Measurements from ENCODE around the gene SFTA2.
"Not testable (repeated sequence)": the region's sequence is repeated elsewhere in the genome, so short reads cannot be mapped to it uniquely, and the experiment has no call there.

The SFTA2 gene

DNA sequence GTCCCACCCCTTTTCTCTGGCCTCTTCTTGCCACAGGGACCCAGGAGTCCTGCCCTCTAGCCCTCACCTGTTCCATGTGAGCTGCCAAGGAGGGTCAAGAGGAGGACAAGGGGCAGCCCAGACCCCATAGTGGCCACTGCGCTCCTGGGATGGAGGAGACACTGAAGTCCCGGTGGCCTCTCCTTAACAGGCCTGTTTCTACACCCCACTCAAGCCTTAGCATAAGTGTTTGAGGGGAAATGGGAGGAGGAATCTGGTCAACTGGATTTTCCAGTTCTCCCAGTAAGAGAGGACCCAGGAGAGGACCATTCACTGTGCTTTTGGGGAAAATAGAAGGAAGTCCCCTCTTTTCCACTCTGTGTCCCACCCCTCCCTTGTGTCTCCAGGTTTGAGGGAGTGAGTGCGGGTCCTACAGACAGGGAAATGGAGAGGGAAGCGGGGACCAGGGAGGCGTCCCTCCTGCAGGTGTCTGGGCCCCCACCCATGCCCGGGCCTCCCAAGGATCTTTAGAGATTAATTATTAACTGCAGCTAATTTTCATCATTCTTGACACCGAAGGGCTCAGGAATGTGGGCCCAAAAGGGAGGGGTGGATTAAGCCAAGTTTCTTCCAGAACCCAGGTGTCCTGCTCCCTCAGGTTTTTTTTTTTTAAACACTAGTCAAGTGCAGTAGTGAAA lies at the start of gene SFTA2:
Gene SFTA2 (minus strand): TSS at position 202 of the 677 bp plus-strand sequence. CDS start 74 bp downstream, at position 128.
- DNase-seq (ENCODE audit: low spot score) = no peak

DNA sequence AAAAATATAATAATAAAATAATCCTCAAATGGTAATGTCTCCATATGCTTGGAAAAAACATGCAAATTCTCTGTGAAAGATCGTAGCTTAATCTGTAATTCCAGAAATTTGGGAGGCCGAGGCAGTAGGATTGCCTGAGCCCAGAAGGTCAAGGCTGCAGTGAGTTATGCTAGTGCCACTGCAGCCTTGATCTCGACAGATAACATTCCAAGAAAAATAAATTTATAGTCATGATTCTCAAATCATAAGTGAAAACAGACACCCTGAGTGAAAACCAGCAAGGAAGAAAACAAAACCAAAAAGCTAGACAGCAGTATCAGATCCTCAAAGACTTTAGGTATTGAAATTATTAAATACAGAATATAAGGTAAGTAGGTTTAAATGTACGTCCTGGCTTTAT lies 47.7 kb upstream of the SFTA2 start:
- DNase-seq (ENCODE audit: low spot score) = no peak

GRCh38 chr6:30979141-30979540 lies 47.2 kb upstream of the SFTA2 start:
- DNase-seq (ENCODE audit: low spot score) = no peak

DNA sequence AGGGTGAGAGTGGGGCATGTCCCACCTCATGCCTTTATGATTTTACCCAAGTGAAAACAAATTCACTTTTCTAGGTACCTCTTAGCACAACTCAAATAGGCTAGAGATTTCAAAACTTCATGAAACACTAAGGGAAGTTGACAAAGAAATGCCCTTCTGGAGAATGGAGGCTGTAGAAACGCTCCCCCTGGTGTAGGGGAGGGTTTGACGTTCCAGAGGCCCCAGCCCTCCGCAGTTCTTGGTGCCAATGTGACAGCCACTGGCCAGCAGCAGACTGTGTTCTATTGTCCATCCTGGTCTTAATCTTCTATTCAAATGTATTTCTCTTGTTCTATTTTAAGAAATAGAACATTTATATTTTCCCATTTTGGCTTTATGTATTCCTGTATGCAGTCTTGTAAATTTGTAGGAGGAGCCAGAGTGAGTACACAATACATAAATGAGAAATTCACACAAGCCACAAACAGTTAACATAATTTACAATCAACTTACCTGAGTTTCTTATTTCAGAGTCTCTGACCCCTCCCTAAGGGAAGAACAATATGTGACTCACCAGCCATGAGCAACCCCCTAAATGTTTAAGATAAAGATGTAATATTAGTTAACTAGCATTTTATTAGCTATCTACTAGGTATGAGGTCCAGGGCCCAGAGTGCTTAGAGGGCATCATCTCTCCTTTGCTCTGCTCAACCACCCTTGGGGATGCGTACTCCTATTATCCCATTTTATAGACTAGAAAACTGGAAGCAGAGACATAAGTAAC lies 42.7 kb upstream of the SFTA2 start:
- no peak for DNase-seq (ENCODE audit: low spot score)

DNA sequence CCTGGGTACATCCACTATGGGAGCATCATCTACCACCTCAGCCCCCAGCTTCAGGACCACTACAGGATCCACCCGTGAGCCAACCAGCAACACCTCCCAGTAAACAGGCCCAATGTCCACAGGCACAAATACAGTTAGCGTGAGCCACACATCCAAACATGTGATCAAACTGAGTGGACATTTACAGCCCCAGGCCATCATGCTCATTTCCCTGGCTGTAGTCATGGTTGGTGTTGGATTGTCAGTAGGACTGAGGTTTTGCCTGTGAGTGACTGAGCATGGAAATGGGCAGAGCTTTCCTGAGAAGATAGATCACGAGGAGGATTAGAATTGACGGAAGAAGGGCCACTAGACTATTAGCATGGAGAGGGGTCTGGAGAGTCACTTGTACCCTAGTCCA lies 40.8 kb upstream of the SFTA2 start:
- DNase-seq (ENCODE audit: low spot score) = no peak

DNA sequence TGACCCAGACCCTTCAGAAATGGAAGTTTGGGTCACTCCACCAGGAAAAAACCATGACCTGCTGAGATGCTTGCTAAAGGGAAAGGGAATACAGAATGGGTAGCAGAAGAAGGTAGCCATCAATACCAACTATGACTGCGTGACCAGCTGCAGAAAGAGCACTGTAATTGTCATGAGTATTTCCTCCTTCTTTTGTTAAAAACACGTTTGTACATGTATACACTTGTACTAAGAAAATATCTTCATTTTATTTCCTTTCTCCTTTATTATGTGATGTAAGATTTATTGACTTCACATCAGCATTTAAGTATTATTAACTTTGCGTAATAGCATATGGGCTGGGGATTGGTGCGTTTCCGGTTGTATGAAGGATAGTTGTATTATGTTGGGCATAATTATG lies 39.0 kb upstream of the SFTA2 start:
- no peak for DNase-seq (ENCODE audit: low spot score)

DNA sequence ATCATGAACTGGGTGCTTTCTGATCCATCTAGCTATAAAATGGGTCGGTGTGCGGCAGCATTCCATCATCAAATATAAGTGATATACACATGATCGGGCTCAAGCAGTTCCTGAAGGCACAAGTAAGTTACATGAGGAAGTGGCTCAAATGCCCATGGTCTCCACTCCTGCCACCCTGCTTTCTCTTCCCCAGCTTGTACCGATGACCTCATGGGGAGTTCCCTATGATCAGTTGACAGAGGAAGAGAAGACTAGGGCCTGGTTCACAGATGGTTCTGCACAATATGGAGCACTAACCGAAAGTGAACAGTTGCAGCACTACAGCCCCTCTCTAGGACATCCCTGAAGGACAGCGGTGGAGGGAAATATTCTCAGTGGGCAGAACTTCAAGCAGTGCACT lies 37.2 kb upstream of the SFTA2 start:
- DNase-seq (ENCODE audit: low spot score) = not testable (repeated sequence)

- DNase-seq (ENCODE audit: low spot score) = no peak
Observed at GRCh38 chr6:30966154-30966553, 34.2 kb upstream of the SFTA2 start.

DNA sequence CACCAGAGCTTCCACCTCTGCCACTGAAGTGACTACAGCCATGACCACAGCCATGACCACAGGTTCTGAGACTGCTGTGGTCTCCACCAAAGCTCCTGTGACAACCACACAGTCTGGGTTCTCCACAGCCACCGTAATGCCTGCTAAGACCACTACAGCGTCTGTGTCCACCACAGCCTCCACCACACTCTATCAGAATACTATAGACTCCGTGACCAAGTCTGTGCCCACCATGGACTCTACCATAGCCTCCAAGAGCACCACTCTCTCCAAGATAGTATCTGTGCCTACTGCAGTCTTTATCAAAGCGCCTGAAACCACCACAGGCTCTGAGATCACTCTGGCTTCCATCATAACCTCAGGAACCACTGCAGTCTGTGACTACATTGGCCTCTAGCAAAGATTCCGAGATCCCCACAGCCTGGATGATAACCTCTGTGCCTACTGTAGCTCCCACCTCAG lies 33.2 kb upstream of the SFTA2 start:
- DNase-seq (ENCODE audit: low spot score) = no peak

GRCh38 chr6:30964075-30964474 lies 32.1 kb upstream of the SFTA2 start:
- no peak for DNase-seq (ENCODE audit: low spot score)

GRCh38 chr6:30963641-30964040 lies 31.7 kb upstream of the SFTA2 start:
- DNase-seq (ENCODE audit: low spot score) = no peak

DNA sequence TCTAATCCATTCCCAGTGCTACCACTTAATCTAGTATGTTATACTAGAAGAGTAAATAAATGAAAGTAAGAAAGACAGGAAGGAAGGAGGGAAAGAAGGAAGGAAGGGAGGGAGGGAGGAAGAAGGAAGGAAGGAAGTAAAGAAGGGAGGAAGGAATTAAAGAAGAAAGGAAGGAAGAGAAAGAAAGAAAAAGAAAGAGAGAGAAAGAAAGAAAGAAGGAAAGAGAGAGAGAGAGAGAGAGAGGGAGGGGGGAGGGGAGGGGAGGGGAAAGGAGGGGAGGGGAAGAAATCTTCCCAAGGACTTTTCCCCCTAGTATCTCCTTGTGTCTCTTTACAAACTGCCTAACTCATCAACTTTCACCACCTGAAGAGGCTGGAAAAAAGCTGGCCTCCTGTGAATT lies 30.7 kb upstream of the SFTA2 start:
- DNase-seq (ENCODE audit: low spot score) = no peak

GRCh38 chr6:30960907-30961673 lies 29.1 kb upstream of the SFTA2 start:
- DNase-seq (ENCODE audit: low spot score) = no peak

GRCh38 chr6:30957716-30958115 lies 25.7 kb upstream of the SFTA2 start:
- DNase-seq (ENCODE audit: low spot score) = no peak

- no peak for DNase-seq (ENCODE audit: low spot score)
Observed at GRCh38 chr6:30955367-30956042, 23.5 kb upstream of the SFTA2 start.

- DNase-seq (ENCODE audit: low spot score) = no peak
Observed at GRCh38 chr6:30954631-30955366, 22.8 kb upstream of the SFTA2 start.

DNA sequence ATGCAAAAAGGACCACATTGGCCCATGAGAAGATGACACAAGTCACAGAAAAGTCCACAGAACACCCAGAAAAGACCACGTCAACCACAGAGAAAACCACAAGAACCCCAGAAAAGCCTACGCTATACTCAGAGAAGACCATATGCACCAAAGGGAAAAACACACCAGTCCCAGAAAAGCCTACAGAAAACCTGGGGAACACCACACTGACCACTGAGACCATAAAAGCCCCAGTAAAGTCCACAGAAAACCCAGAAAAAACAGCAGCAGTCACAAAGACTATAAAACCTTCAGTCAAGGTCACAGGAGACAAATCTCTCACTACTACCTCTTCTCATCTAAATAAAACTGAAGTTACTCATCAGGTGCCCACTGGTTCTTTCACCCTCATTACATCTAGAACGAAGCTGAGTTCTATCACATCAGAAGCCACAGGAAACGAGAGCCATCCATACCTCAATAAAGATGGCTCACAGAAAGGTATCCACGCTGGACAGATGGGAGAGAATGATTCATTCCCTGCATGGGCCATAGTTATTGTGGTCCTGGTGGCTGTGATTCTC lies 20.0 kb upstream of the SFTA2 start:
- no peak for DNase-seq (ENCODE audit: low spot score)

DNA sequence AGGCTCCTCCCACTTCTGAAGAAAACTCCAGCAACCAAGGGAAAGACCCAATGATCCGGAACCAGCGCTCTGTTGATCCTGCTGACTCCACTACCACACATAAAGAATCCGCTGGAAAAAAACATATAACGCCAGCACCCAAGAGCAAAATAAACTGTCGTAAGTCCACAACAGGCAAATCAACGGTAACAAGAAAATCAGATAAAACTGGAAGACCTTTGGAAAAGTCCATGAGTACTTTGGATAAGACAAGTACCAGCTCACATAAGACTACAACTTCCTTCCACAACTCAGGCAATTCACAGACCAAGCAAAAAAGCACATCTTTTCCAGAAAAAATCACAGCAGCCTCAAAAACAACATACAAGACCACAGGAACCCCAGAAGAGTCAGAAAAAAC lies 16.8 kb upstream of the SFTA2 start:
- DNase-seq (ENCODE audit: low spot score) = no peak

GRCh38 chr6:30947231-30947630 lies 15.3 kb upstream of the SFTA2 start:
- no peak for DNase-seq (ENCODE audit: low spot score)

DNA sequence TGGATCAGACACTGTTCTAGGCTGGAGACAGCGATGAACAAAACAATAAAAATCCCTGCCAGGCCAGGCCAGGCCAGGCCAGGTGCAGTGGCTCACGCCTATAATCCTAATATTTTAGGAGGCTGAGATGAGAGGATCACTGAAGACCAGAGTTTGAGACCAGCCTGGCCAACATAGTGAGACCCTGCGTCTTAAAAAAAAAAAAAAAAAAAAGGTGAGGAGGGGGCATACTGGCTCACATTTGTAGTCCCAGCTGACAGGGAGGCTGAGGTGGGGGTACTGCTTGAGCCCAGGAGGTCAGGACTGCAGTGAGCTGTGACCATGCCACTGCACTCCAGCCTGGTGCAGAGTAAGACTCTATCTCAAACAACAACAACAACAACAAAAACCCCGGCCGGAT lies 13.3 kb upstream of the SFTA2 start:
- no peak for DNase-seq (ENCODE audit: low spot score)

GRCh38 chr6:30944051-30944450 lies 12.1 kb upstream of the SFTA2 start:
- DNase-seq (ENCODE audit: low spot score) = no peak

All from HuH-7.5 (cell line).